Breast epithelium (tissue), 4 donors: ENCODE data around the gene BMP2K. TPM values are rescaled to one million over a fixed set of nuclear protein-coding genes. Genes with fewer than 3 reads are reported as not detected.
A peak's percentile ranks its signal among the peaks of the same experiment; 100 is the strongest.
"Not testable (repeated sequence)": the region's sequence is repeated elsewhere in the genome, so short reads cannot be mapped to it uniquely, and the experiment has no call there.

Experiments
- DNase-seq, 2 donors: peaks; one replicate each; pipeline ENCODE4 v3.0.0-alpha.2; 2019; ENCODE audit warnings: low spot score in 2 of 2
- H3K27ac ChIP-seq, 2 donors: fragments of 200-600 bp; sonication (generic) in 1 of 2; one replicate each; pipeline ENCODE4 v1.5.1; 2016 to 2019; ENCODE audit warnings: mild to moderate bottlenecking in 1 of 2
- H3K27me3 ChIP-seq, 2 donors: fragments of 200-600 bp; sonication (generic) in 1 of 2; one replicate each; pipeline versions ENCODE4 v1.5.1 to v1.6.0; 2017 to 2019; ENCODE audit warnings: control low read depth in 1 of 2, mild to moderate bottlenecking in 1 of 2
- H3K36me3 ChIP-seq: fragments of 200-600 bp; one replicate; pipeline ENCODE4 v1.5.1; 2019
- H3K4me1 ChIP-seq, 2 donors: fragments of 200-600 bp; sonication (generic); one replicate each; pipeline ENCODE4 v1.5.1; 2016 to 2019; ENCODE audit warnings: control low read depth in 1 of 2
- H3K4me3 ChIP-seq, 3 donors: fragments of 200-600 bp; sonication (generic); 1 replicate in 2 of 3; 2 replicates in 1 of 3; pipeline ENCODE4 v1.5.1; 2016 to 2019; ENCODE audit warnings: mild to moderate bottlenecking in 3 of 3, moderate library complexity in 2 of 3
- H3K9me3 ChIP-seq, 2 donors: fragments of 200-600 bp; sonication (generic) in 1 of 2; one replicate each; pipeline ENCODE4 v1.5.1; 2016 to 2019; ENCODE audit warnings: control low read depth in 1 of 2
- CTCF ChIP-seq, 3 donors: fragments of 450-650 bp; IDR thresholded peaks; one replicate each; pipeline ENCODE4 v1.5.1; 2016 to 2017; ENCODE audit warnings: antibody characterized with exemption in 3 of 3, mild to moderate bottlenecking in 3 of 3, moderate library complexity in 3 of 3
- POLR2A ChIP-seq: fragments of 450-650 bp; IDR thresholded peaks from one replicate; pipeline ENCODE4 v1.6.1; 2016; ENCODE audit warnings: antibody characterized with exemption, mild to moderate bottlenecking, moderate library complexity
- POLR2AphosphoS5 ChIP-seq, 3 donors: sonication (generic); formaldehyde crosslinking; IDR thresholded peaks; one replicate each; pipeline ENCODE4 v1.6.1; 2017; ENCODE audit warnings: antibody characterized with exemption in 3 of 3
- intact Hi-C: fragments of 100-400 bp; cut with DNase I; formaldehyde crosslinking; loops from one replicate; pipeline ENCODE4 v1.15.1; 2023; ENCODE audit warnings: low total_unique reads
- total RNA-seq, 3 donors: library from RNA; depleted of rRNA; stranded (reverse); fragments of >200 nt; gene quantifications; one replicate each; pipeline ENCODE4 v1.1.0, GENCODE V29; 2016

Gene BMP2K
- total RNA-seq, 3 donors from 2014 or later = 42.3 to 134 (median 42.4) TPM

GRCh38 chr4:78787392-78788006, 11.3 kb downstream of the BMP2K start:
- no peaks in the 10 kb centered on the region for H3K36me3 ChIP-seq
- no peaks in the 10 kb centered on the region for H3K4me1 ChIP-seq
- H3K4me3 ChIP-seq = no peak overlapping the region
- TF ChIP-seq POLR2A (no peak), POLR2AphosphoS5 (IDR thresholded peaks at IDR 0.05) (no peak), CTCF (IDR thresholded peaks at IDR 0.05) (no peak)
- no peaks in the 10 kb centered on the region for H3K9me3 ChIP-seq
- intact Hi-C loops = no loop called here
- H3K27me3 ChIP-seq = no peaks in the 10 kb centered on the region
- H3K27ac ChIP-seq = peak overlapping the region in 1 of 2 donors; percentile 21
- no peak for DNase-seq

GRCh38 chr4:78788007-78788889, 12.1 kb downstream of the BMP2K start:
- no peaks in the 10 kb centered on the region for H3K36me3 ChIP-seq
- intact Hi-C loops = no loop called here
- TF ChIP-seq POLR2A (no peak), CTCF (IDR thresholded peaks at IDR 0.05) (no peak), POLR2AphosphoS5 (IDR thresholded peaks at IDR 0.05) (no peak)
- H3K27ac ChIP-seq = no peak overlapping the region
- H3K9me3 ChIP-seq = no peaks in the 10 kb centered on the region
- H3K27me3 ChIP-seq = no peaks in the 10 kb centered on the region
- H3K4me3 ChIP-seq = no peak overlapping the region
- no peak for DNase-seq
- H3K4me1 ChIP-seq = no peaks in the 10 kb centered on the region

GRCh38 chr4:78795594-78796416, 19.7 kb downstream of the BMP2K start:
- H3K27me3 ChIP-seq, H3K27ac ChIP-seq: not testable (repeated sequence)

GRCh38 chr4:78796526-78796925, 20.4 kb downstream of the BMP2K start:
- intact Hi-C loops = no loop called here
- Histone ChIP-seq H3K27me3 (no peaks in the 10 kb centered on the region), H3K4me3 (no peak overlapping the region), H3K9me3 (no peaks in the 10 kb centered on the region), H3K36me3 (no peaks in the 10 kb centered on the region), H3K4me1 (no peaks in the 10 kb centered on the region), H3K27ac (no peak overlapping the region)
- TF ChIP-seq POLR2AphosphoS5 (IDR thresholded peaks at IDR 0.05) (no peak), CTCF (IDR thresholded peaks at IDR 0.05) (no peak), POLR2A (no peak)
- no peak for DNase-seq

More at GRCh38 chr4:78795594-78796416, 19.7 kb downstream of the BMP2K start:
- H3K4me1 ChIP-seq, intact Hi-C loops, DNase-seq, H3K36me3 ChIP-seq, H3K4me3 ChIP-seq, H3K9me3 ChIP-seq: not testable (repeated sequence)

- Histone ChIP-seq H3K36me3 (no peaks in the 10 kb centered on the region), H3K27me3 (no peaks in the 10 kb centered on the region), H3K4me3 (no peak overlapping the region), H3K9me3 (no peaks in the 10 kb centered on the region), H3K4me1 (no peaks in the 10 kb centered on the region), H3K27ac (no peak overlapping the region)
- DNase-seq = no peak
- TF ChIP-seq CTCF (IDR thresholded peaks at IDR 0.05) = no peak
- intact Hi-C loops = no loop called here
Measured at GRCh38 chr4:78797777-78798284, 21.7 kb downstream of the BMP2K start.
